Endothelial cell of hepatic sinusoid (primary cell): ENCODE results near the gene RRP7A.
"Not testable (repeated sequence)": the region's sequence is repeated elsewhere in the genome, so short reads cannot be mapped to it uniquely, and the experiment has no call there.

Experiments used
- in situ Hi-C: cut with HindIII; loops from 2 replicates; pipeline ENCODE4 v1.10.0; 2017; ENCODE audit warnings: low sequenced_read_pairs

RRP7A gene

GRCh38 chr22:42500161-42500835 is 19.3 kb downstream of the RRP7A start:
- in situ Hi-C loops: no loop called here

GRCh38 chr22:42499773-42500160 is 19.8 kb downstream of the RRP7A start:
- in situ Hi-C loops: not testable (repeated sequence)

- in situ Hi-C loops: not testable (repeated sequence)
Measured at GRCh38 chr22:42495533-42496141, 24.0 kb downstream of the RRP7A start.

- in situ Hi-C loops: no loop called here
Measured at GRCh38 chr22:42493393-42493792, 26.2 kb downstream of the RRP7A start.

GRCh38 chr22:42492323-42492690 is 27.3 kb downstream of the RRP7A start:
- in situ Hi-C loops: no loop called here

GRCh38 chr22:42490243-42490832 is 29.3 kb downstream of the RRP7A start:
- in situ Hi-C loops: no loop called here

- in situ Hi-C loops: no loop called here
Measured at GRCh38 chr22:42489000-42489399, 30.6 kb downstream of the RRP7A start.

GRCh38 chr22:42484506-42484905 is 35.1 kb downstream of the RRP7A start:
- in situ Hi-C loops: no loop called here

GRCh38 chr22:42483610-42484223 is 35.9 kb downstream of the RRP7A start:
- in situ Hi-C loops: not testable (repeated sequence)

GRCh38 chr22:42475122-42475521 is 44.5 kb downstream of the RRP7A start:
- in situ Hi-C loops: no loop called here

- in situ Hi-C loops: no loop called here
Measured at GRCh38 chr22:42473484-42474193, 46.0 kb downstream of the RRP7A start.

GRCh38 chr22:42472671-42473070 is 46.9 kb downstream of the RRP7A start:
- in situ Hi-C loops: no loop called here

GRCh38 chr22:42471441-42471840 is 48.2 kb downstream of the RRP7A start:
- in situ Hi-C loops: no loop called here

- in situ Hi-C loops: no loop called here
Measured at GRCh38 chr22:42470366-42471082, 49.1 kb downstream of the RRP7A start.

- in situ Hi-C loops: no loop called here
Measured at GRCh38 chr22:42468841-42469240, 50.8 kb downstream of the RRP7A start.

GRCh38 chr22:42462016-42462415 is 57.6 kb downstream of the RRP7A start:
- in situ Hi-C loops: no loop called here

GRCh38 chr22:42461511-42461910 is 58.1 kb downstream of the RRP7A start:
- in situ Hi-C loops: no loop called here
